HepG2 (cell line): ENCODE data around the gene VSNL1. TPM values are rescaled to one million over a fixed set of nuclear protein-coding genes. Genes with fewer than 3 reads are reported as not detected.

ENCODE experiments used
- ASH2L ChIP-seq: fragments of 300-600, 200-600 bp; sonication (generic); IDR thresholded peaks from 2 replicates; pipeline ENCODE4 v1.7.0; 2017; ENCODE audit warnings: low read depth, mild to moderate bottlenecking, moderate library complexity, mixed read lengths, low read length; ENCODE audit not compliant: insufficient read length
- CAMTA2 ChIP-seq: sonication (generic); formaldehyde crosslinking; IDR thresholded peaks from 2 replicates; pipeline ENCODE4 v1.4.0; 2020; ENCODE audit warnings: mild to moderate bottlenecking, missing genetic modification reagents, borderline replicate concordance
- NCOA2 ChIP-seq: sonication (generic); formaldehyde crosslinking; IDR thresholded peaks from 2 replicates; pipeline ENCODE4 v1.8.0; 2022; ENCODE audit warnings: inconsistent platforms
- SIX4 ChIP-seq: sonication (generic); formaldehyde crosslinking; IDR thresholded peaks from 2 replicates; pipeline ENCODE4 v1.4.0; 2020; ENCODE audit warnings: missing genetic modification reagents
- SOX5 ChIP-seq: IDR thresholded peaks from 2 replicates; pipeline ENCODE4 v1.6.1; 2016; ENCODE audit warnings: borderline replicate concordance
- ZFP62 ChIP-seq: sonication (generic); formaldehyde crosslinking; IDR thresholded peaks from 2 replicates; pipeline ENCODE4 v1.4.0; 2020; ENCODE audit warnings: missing genetic modification reagents
- ZNF367 ChIP-seq: sonication (generic); formaldehyde crosslinking; IDR thresholded peaks from 2 replicates; pipeline ENCODE4 v1.4.0; 2020; ENCODE audit warnings: missing genetic modification reagents, borderline replicate concordance
- polyA plus RNA-seq, 8 experiments: library from polyadenylated mRNA; depleted of rRNA in 3 of 8; stranded (reverse) in 7 of 8; unstranded in 1 of 8; fragments of >200 nt; fragmentation: Illumina TruSeq in 4 of 8; extraction: Trizol in 4 of 8; gene quantifications; 2 replicates each; pipeline versions ENCODE4 v1.2.1 to v1.2.3, GENCODE V29; 2011 to 2016; ENCODE audit warnings: low read depth in 4 of 8, missing spikeins in 1 of 8, mixed read lengths in 1 of 8; ENCODE audit not compliant: insufficient read depth in 1 of 8
- total RNA-seq, 5 experiments: library from RNA; depleted of rRNA; stranded (reverse); fragments of >200 nt; fragmentation: Illumina TruSeq; extraction: Trizol; gene quantifications; 2 replicates each; pipeline ENCODE4 v1.2.3, GENCODE V29; 2016; ENCODE audit warnings: low read depth in 1 of 5
- TF ChIP-seq, protein P1 (sequence below): IDR thresholded peaks from 2 replicates; pipeline ENCODE4 v1.6.1; 2018; ENCODE audit warnings: missing genetic modification reagents
- TF ChIP-seq, protein P2 (sequence below): sonication (generic); formaldehyde crosslinking; IDR thresholded peaks from 2 replicates; pipeline ENCODE4 v1.5.1; 2020; ENCODE audit warnings: missing genetic modification reagents, mild to moderate bottlenecking, borderline replicate concordance
- TF ChIP-seq, protein P3 (sequence below): sonication (generic); formaldehyde crosslinking; IDR thresholded peaks from 2 replicates; pipeline ENCODE4 v1.4.0; 2020; ENCODE audit warnings: missing genetic modification reagents; ENCODE audit errors: not compliant biosample characterization
- TF ChIP-seq, protein P4 (sequence below): sonication (generic); formaldehyde crosslinking; IDR thresholded peaks from 2 replicates; pipeline ENCODE4 v1.4.0; 2020; ENCODE audit warnings: mild to moderate bottlenecking, low read depth, missing genetic modification reagents

The VSNL1 gene
- total and polyA plus RNA-seq, 2 of the 13 experiments (the other 11 are each of a cell fraction or from before 2014, with no cell fraction given): 63.2 to 95.9 TPM

DNA sequence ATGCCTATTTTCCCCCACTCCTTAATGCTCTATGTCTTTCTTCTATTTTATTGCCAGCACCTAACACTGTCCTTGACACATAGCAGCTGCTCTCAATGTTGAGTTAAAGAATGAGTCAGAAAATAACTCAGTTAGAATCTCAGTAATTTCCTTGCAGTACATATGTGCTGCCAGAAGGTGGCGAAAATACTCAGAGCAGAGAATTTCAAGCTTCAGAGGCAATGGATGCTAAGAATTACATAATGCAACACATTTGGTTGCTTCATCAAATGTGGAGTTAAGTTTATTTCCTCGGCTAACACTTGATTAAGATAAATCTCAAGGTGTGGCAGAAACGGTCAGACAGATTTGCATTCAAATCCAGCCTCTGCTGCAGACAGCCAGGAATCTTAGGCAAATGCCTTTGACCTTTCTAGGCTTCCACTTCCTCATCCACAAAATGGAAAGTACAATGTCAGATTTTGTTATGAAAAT, 105.6 kb downstream of the VSNL1 start (continued):
- peak; percentile 36; the same call in 1 of the 2 replicates for TF ChIP-seq SOX5
- TF ChIP-seq CAMTA2 (CRISPR knock-in tag): no peak
- TF ChIP-seq, protein P1, sequence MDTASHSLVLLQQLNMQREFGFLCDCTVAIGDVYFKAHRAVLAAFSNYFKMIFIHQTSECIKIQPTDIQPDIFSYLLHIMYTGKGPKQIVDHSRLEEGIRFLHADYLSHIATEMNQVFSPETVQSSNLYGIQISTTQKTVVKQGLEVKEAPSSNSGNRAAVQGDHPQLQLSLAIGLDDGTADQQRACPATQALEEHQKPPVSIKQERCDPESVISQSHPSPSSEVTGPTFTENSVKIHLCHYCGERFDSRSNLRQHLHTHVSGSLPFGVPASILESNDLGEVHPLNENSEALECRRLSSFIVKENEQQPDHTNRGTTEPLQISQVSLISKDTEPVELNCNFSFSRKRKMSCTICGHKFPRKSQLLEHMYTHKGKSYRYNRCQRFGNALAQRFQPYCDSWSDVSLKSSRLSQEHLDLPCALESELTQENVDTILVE (CRISPR knock-in tag): peak; percentile 23; the same call in 1 of the 2 replicates
- TF ChIP-seq, protein P2, sequence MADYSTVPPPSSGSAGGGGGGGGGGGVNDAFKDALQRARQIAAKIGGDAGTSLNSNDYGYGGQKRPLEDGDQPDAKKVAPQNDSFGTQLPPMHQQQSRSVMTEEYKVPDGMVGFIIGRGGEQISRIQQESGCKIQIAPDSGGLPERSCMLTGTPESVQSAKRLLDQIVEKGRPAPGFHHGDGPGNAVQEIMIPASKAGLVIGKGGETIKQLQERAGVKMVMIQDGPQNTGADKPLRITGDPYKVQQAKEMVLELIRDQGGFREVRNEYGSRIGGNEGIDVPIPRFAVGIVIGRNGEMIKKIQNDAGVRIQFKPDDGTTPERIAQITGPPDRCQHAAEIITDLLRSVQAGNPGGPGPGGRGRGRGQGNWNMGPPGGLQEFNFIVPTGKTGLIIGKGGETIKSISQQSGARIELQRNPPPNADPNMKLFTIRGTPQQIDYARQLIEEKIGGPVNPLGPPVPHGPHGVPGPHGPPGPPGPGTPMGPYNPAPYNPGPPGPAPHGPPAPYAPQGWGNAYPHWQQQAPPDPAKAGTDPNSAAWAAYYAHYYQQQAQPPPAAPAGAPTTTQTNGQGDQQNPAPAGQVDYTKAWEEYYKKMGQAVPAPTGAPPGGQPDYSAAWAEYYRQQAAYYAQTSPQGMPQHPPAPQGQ (CRISPR knock-in tag): no peak
- 0 out of 2 replicates have a peak, but pooled peaks have one; percentile 16 for TF ChIP-seq SIX4 (CRISPR knock-in tag)
- TF ChIP-seq, protein P3, sequence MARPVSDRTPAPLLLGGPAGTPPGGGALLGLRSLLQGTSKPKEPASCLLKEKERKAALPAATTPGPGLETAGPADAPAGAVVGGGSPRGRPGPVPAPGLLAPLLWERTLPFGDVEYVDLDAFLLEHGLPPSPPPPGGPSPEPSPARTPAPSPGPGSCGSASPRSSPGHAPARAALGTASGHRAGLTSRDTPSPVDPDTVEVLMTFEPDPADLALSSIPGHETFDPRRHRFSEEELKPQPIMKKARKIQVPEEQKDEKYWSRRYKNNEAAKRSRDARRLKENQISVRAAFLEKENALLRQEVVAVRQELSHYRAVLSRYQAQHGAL (CRISPR knock-in tag): no peak
- peak; percentile 29 for TF ChIP-seq ASH2L
- peak; percentile 41; the same call in 1 of the 2 replicates for TF ChIP-seq NCOA2 (CRISPR knock-in tag)
- TF ChIP-seq, protein P4, sequence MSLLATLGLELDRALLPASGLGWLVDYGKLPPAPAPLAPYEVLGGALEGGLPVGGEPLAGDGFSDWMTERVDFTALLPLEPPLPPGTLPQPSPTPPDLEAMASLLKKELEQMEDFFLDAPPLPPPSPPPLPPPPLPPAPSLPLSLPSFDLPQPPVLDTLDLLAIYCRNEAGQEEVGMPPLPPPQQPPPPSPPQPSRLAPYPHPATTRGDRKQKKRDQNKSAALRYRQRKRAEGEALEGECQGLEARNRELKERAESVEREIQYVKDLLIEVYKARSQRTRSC: no peak
- no peak for TF ChIP-seq ZFP62 (CRISPR knock-in tag)
- no peak for TF ChIP-seq ZNF367
